ENCODE data around the gene ISG15. TPM values are rescaled to one million over a fixed set of nuclear protein-coding genes. Genes with fewer than 3 reads are reported as not detected.

Gene ISG15
- total and polyA plus RNA-seq, 2 of the 13 experiments (the other 11 are each of a cell fraction or from before 2014, with no cell fraction given), result 42.1 to 54.9 TPM

- TF ChIP-seq AHDC1 (CRISPR knock-in tag; IDR thresholded peaks at IDR 0.05; ENCODE audit: borderline replicate concordance), result no peak; the same call in 1 of the 2 replicates
- TF ChIP-seq ZNF337 (CRISPR knock-in tag; IDR thresholded peaks at IDR 0.05; ENCODE audit: borderline replicate concordance, low read depth), result 0 out of 2 replicates have a peak, but pooled peaks have one; percentile 15
- peak; percentile 62 for TF ChIP-seq TEAD3 (CRISPR knock-in tag; optimal IDR thresholded peaks at IDR 0.05; ENCODE audit: borderline replicate concordance)
- TF ChIP-seq ATM (IDR thresholded peaks at IDR 0.05; ENCODE audit: borderline replicate concordance), result no peak
- TF ChIP-seq SRY (CRISPR knock-in tag; IDR thresholded peaks at IDR 0.05), result peak; percentile 89; the same call in 1 of the 2 replicates
- TF ChIP-seq ZFY (CRISPR knock-in tag; IDR thresholded peaks at IDR 0.05), result peak; percentile 87
- TF ChIP-seq RORA (CRISPR knock-in tag; IDR thresholded peaks at IDR 0.05), result no peak
- no peak for TF ChIP-seq MBD4 (IDR thresholded peaks at IDR 0.05; ENCODE audit: borderline replicate concordance, low read length)
- TF ChIP-seq JARID2 (CRISPR knock-in tag; IDR thresholded peaks at IDR 0.05; ENCODE audit: insufficient replicate concordance), result no peak
- TF ChIP-seq HNF4A (CRISPR knock-in tag; IDR thresholded peaks at IDR 0.05), result no peak
- no peak for TF ChIP-seq ZNF576 (CRISPR knock-in tag; IDR thresholded peaks at IDR 0.05)
- no peak; the same call in 1 of the 2 replicates for TF ChIP-seq RERE (CRISPR knock-in tag; IDR thresholded peaks at IDR 0.05; ENCODE audit: low read depth)
- TF ChIP-seq RXRA (CRISPR knock-in tag; IDR thresholded peaks at IDR 0.05), result peak; percentile 75; the same call in 1 of the 2 replicates
- TF ChIP-seq ZNF574 (CRISPR knock-in tag; IDR thresholded peaks at IDR 0.05), result peak; percentile 66
- peak; percentile 72; the same call in 1 of the 2 replicates for TF ChIP-seq ZIK1 (CRISPR knock-in tag; IDR thresholded peaks at IDR 0.05; ENCODE audit: borderline replicate concordance, low read depth)
Observed at GRCh38 chr1:1000357-1001056, 12.8 kb upstream of the ISG15 start (continued).

Data from HepG2 (cell line).